ENCODE data around the gene TERT.

- TF ChIP-seq CTCF (IDR thresholded peaks at IDR 0.05) = peak; percentile 31 to 84 (median 76)
- no peak for TF ChIP-seq POLR2A (IDR thresholded peaks at IDR 0.05)
Observed at GRCh38 chr5:1204693-1205242, 90.1 kb downstream of the TERT start.

Data from body of pancreas (tissue), 4 donors.